Ishikawa (cell line): ENCODE results near the gene NPAS3.

ENCODE experiments used
- CEBPB ChIP-seq: IDR thresholded peaks from 2 replicates; pipeline ENCODE4 v1.6.1; 2012
- CREB1 ChIP-seq: IDR thresholded peaks from 2 replicates; pipeline ENCODE4 v1.6.1; 2012; ENCODE audit warnings: low read depth
- EGR1 ChIP-seq: IDR thresholded peaks from 2 replicates; pipeline ENCODE4 v1.6.1; 2012
- EP300 ChIP-seq: IDR thresholded peaks from 2 replicates; pipeline ENCODE4 v1.6.1; 2012; ENCODE audit warnings: borderline replicate concordance
- FOXM1 ChIP-seq: IDR thresholded peaks from 2 replicates; pipeline ENCODE4 v1.6.1; 2012; ENCODE audit warnings: low read depth, borderline replicate concordance
- NFIC ChIP-seq: IDR thresholded peaks from 2 replicates; pipeline ENCODE4 v1.6.1; 2012
- RAD21 ChIP-seq: IDR thresholded peaks from 2 replicates; pipeline ENCODE4 v1.6.1; 2012; ENCODE audit warnings: low read depth
- TAF1 ChIP-seq: IDR thresholded peaks from 2 replicates; pipeline ENCODE4 v1.6.1; 2012; ENCODE audit warnings: low read depth, mild to moderate bottlenecking
- TCF12 ChIP-seq: IDR thresholded peaks from 2 replicates; pipeline ENCODE4 v1.6.1; 2012; ENCODE audit warnings: low read depth
- TEAD4 ChIP-seq: IDR thresholded peaks from 2 replicates; pipeline ENCODE4 v1.6.1; 2012
- YY1 ChIP-seq: IDR thresholded peaks from 2 replicates; pipeline ENCODE4 v1.6.1; 2012; ENCODE audit warnings: low read depth
- ZBTB7A ChIP-seq: IDR thresholded peaks from 2 replicates; pipeline ENCODE4 v1.6.1; 2012; ENCODE audit warnings: low read depth
- TF ChIP-seq, protein P1 (sequence below): IDR thresholded peaks from 2 replicates; pipeline ENCODE4 v1.6.1; 2012
- TF ChIP-seq, protein P2 (sequence below): IDR thresholded peaks from 2 replicates; pipeline ENCODE4 v1.6.1; 2012
- TF ChIP-seq, protein P3 (sequence below): IDR thresholded peaks from 2 replicates; pipeline ENCODE4 v1.6.1; 2012; ENCODE audit warnings: low read depth, mild to moderate bottlenecking

NPAS3 gene

DNA sequence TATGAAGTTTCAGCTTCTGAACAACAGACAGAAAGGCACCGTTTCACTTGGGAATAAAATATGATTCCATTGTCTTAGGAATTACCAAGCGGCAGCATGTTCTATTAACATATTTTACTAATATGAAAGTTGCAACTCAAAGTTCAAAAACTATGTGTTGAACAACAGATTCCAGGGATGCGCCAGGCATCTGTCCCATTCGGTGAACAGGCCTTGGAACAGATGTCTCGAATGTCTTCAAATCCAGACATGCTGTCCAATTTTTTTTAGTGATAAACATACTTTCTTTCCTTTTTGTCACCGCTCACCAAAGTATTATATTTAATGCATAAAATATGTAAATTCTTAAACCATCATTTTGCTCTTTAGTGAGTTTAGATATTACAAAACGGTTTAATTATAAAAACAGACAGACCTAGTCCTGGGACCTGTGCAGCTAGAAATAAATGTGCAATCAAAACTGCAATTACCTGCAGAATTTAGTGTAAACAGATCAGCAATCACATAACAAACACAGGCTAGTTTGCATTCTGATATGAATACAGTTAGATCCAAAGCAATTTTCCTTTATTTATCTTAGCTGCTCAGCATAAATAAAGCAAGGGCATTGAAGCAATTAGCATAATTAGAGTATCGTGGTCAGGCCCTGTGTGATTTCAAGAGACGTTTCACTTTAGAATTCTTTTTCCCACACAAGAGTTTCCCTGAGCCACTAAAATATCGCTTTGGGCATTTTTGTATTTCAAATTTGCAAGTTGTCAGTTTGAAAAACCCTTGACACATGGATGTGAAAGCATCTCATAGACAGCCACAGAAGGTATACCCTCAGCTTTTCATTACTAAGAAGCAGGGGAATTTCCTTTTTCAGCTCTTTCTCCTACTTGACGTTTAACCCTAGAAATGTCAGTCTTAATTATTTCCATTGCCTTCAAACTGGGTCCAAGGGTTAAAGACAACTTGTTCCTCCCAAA lies 591.4 kb downstream of the NPAS3 start:
- TF ChIP-seq CREB1: no peak
- no peak for TF ChIP-seq FOXM1
- TF ChIP-seq RAD21: no peak
- TF ChIP-seq, protein P1, sequence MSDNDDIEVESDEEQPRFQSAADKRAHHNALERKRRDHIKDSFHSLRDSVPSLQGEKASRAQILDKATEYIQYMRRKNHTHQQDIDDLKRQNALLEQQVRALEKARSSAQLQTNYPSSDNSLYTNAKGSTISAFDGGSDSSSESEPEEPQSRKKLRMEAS: no peak
- TF ChIP-seq, protein P2, sequence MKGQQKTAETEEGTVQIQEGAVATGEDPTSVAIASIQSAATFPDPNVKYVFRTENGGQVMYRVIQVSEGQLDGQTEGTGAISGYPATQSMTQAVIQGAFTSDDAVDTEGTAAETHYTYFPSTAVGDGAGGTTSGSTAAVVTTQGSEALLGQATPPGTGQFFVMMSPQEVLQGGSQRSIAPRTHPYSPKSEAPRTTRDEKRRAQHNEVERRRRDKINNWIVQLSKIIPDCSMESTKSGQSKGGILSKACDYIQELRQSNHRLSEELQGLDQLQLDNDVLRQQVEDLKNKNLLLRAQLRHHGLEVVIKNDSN: no peak
- TF ChIP-seq EP300: no peak
- no peak for TF ChIP-seq ZBTB7A
- no peak for TF ChIP-seq TAF1
- TF ChIP-seq EGR1: no peak
- TF ChIP-seq YY1: no peak
- no peak for TF ChIP-seq TEAD4
- no peak for TF ChIP-seq TCF12
- TF ChIP-seq NFIC: no peak
- no peak for TF ChIP-seq CEBPB
- TF ChIP-seq, protein P3, sequence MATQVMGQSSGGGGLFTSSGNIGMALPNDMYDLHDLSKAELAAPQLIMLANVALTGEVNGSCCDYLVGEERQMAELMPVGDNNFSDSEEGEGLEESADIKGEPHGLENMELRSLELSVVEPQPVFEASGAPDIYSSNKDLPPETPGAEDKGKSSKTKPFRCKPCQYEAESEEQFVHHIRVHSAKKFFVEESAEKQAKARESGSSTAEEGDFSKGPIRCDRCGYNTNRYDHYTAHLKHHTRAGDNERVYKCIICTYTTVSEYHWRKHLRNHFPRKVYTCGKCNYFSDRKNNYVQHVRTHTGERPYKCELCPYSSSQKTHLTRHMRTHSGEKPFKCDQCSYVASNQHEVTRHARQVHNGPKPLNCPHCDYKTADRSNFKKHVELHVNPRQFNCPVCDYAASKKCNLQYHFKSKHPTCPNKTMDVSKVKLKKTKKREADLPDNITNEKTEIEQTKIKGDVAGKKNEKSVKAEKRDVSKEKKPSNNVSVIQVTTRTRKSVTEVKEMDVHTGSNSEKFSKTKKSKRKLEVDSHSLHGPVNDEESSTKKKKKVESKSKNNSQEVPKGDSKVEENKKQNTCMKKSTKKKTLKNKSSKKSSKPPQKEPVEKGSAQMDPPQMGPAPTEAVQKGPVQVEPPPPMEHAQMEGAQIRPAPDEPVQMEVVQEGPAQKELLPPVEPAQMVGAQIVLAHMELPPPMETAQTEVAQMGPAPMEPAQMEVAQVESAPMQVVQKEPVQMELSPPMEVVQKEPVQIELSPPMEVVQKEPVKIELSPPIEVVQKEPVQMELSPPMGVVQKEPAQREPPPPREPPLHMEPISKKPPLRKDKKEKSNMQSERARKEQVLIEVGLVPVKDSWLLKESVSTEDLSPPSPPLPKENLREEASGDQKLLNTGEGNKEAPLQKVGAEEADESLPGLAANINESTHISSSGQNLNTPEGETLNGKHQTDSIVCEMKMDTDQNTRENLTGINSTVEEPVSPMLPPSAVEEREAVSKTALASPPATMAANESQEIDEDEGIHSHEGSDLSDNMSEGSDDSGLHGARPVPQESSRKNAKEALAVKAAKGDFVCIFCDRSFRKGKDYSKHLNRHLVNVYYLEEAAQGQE: no peak

DNA sequence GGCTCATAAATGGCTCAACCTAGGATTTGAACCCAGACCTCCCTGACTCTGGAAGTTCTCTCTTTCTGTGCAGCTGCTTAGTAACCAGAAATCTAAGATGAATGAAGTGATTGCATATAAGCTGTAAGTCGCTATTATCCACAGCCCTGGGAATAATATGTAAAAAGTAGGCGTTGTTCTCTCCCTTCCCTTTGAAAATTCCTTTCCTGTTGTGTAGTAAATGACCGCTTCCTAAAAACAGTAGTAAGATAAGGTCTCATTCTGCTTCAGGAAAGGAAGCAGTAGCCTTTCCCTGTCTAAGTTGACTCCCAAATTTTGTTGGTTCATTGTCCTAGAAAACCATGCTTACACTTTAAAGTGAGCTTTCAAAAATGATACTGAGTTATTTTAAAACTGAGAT lies 593.9 kb downstream of the NPAS3 start:
- no peak for TF ChIP-seq TCF12

DNA sequence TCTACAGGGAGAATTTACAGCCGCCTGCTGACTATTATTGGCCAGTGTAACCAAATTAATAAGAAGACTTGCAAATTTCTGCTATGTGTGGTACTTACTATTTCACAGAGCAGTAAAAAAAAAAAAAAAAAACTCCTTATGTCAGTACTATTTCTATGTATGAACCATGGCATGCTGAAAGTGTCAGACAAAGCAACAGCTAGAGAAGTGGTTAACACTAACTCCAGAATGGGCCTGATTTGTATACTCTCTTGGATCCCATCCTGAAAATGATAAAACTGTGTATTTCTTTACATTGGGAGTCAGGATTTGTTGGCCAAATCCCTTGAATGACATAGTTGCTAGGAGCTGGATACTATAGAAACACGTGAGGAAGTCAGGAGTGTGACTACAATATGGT lies 595.4 kb downstream of the NPAS3 start:
- TF ChIP-seq FOXM1 (no peak), TCF12 (no peak), ZBTB7A (no peak), TAF1 (no peak), CEBPB (no peak), NFIC (no peak), RAD21 (no peak), EGR1 (no peak), CREB1 (no peak), TEAD4 (no peak), EP300 (no peak)
- TF ChIP-seq, protein P3: no peak
- TF ChIP-seq, protein P1: no peak

DNA sequence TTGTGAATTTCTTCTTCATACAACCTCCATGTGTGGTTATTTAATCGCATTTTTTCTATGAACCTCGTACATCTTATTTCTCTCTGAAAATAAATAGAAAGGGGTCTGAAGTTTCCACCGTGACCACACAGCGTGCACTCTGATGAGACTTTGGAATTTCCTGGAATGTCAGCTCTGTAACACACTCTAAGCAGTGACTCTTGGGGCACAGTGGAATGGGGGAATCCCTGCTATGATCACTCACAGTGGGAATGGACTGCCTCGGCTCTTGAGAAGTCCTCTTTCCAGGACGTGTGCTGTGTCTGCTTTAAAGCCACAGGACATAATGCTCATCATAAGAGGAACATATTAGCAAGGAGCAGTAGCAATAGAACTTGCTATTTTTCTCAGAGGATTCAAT lies 596.0 kb downstream of the NPAS3 start:
- TF ChIP-seq YY1 (no peak), CEBPB (no peak), RAD21 (no peak), NFIC (no peak), FOXM1 (no peak), TCF12 (no peak), EP300 (no peak), TEAD4 (no peak), ZBTB7A (no peak), EGR1 (no peak), CREB1 (no peak), TAF1 (no peak)
- TF ChIP-seq, protein P3: no peak
- TF ChIP-seq, protein P1: no peak
- TF ChIP-seq, protein P2: no peak
